Heart right ventricle (tissue), 16 donors: ENCODE results near the gene PTPRD. TPM values are rescaled to one million over a fixed set of nuclear protein-coding genes. Genes with fewer than 3 reads are reported as not detected.

Experiments used
- ATAC-seq, 8 donors: fragments of 200-7000 bp; cut with Tn5 transposase; one replicate each; pipeline ENCODE4 v1.9.1; 2020; ENCODE audit warnings: mild to moderate bottlenecking in 8 of 8, moderate library complexity in 8 of 8, moderate number of reproducible peaks in 1 of 8
- DNase-seq, 2 donors: peaks; one replicate each; pipeline ENCODE4 v3.0.0-alpha.2; 2020
- H3K27ac ChIP-seq, 10 donors: fragments of 200-600 bp; sonication (generic) in 2 of 10; one replicate each; pipeline versions ENCODE4 v1.5.0 to v1.8.0; 2020 to 2022; ENCODE audit warnings: mild to moderate bottlenecking in 3 of 10
- H3K27me3 ChIP-seq, 7 donors: fragments of 200-600 bp; one replicate each; pipeline ENCODE4 v1.8.0; 2021 to 2022; ENCODE audit warnings: mild to moderate bottlenecking in 2 of 7
- H3K36me3 ChIP-seq, 9 donors: fragments of 200-600 bp; sonication (generic) in 1 of 9; one replicate each; pipeline versions ENCODE4 v1.5.0 to v1.8.0; 2020 to 2022; ENCODE audit warnings: mild to moderate bottlenecking in 2 of 9
- H3K4me1 ChIP-seq, 9 donors: fragments of 200-600 bp; sonication (generic) in 1 of 9; one replicate each; pipeline versions ENCODE4 v1.5.0 to v1.8.0; 2020 to 2022; ENCODE audit warnings: mild to moderate bottlenecking in 4 of 9
- H3K4me3 ChIP-seq, 10 donors: fragments of 200-600 bp; sonication (generic) in 2 of 10; one replicate each; pipeline versions ENCODE4 v1.5.0 to v1.8.0; 2020 to 2022; ENCODE audit warnings: mild to moderate bottlenecking in 7 of 10, moderate library complexity in 2 of 10
- H3K9me3 ChIP-seq, 11 donors: fragments of 200-600 bp in 10 of 11; sonication (generic) in 2 of 11; one replicate each; pipeline versions ENCODE4 v1.5.0 to v1.8.0; 2013 to 2022; ENCODE audit warnings: mild to moderate bottlenecking in 2 of 11, control low read depth in 1 of 11, moderate library complexity in 1 of 11
- WGBS, 2 donors: extraction: QIAGEN DNeasy Blood & Tissue Kit; methylation state at CpG; one replicate each; pipeline ENCODE4 v1.1.7; 2013; ENCODE audit warnings: inconsistent platforms in 1 of 2; 5-methylcytosine and 5-hydroxymethylcytosine counted together
- intact Hi-C, 10 donors: fragments of 100-400 bp; cut with DNase I; formaldehyde crosslinking; loops; one replicate each; pipeline versions ENCODE4 v1.11.1 to v1.14.2; 2022
- polyA plus RNA-seq, 2 donors: library from polyadenylated mRNA; stranded (reverse); fragments of 200-250 nt; gene quantifications; one replicate each; pipeline ENCODE4 v1.2.3, GENCODE V29; 2013
- total RNA-seq, 10 donors: library from RNA; stranded (reverse); fragmentation: NEBNext Ultra II Directional in 3 of 10; extraction: Animal tissue kit (Norgen Biotek cat#: 25700) in 3 of 10; gene quantifications; one replicate each; pipeline versions ENCODE4 v1.2.1 to v1.2.4, GENCODE V29; 2021 to 2023
- TF ChIP-seq, protein P1 (sequence below), 9 donors: fragments of 200-600 bp; sonication (generic) in 2 of 9; IDR thresholded peaks; one replicate each; pipeline versions ENCODE4 v1.5.0 to v1.8.0; 2021 to 2022; ENCODE audit warnings: antibody characterized with exemption in 9 of 9, mild to moderate bottlenecking in 5 of 9, moderate library complexity in 1 of 9
- donor health status: Arrhythmogenic right ventricular cardiomyopathy.
- donor health status: ischemic (EF 13 %, LVEDD 7.1; RV severe dilation, severe dysfunction).
- donor health status: healthy with polysubstance abuse.
- donor health status: DM: no; HTN: yes; CAD: no.
- donor health status: DM: no; HTN: no; CAD: no.
- donor health status: ischemic (EF 25% LVEDD 6.9; RV normal size, moderate dysfunction).
- donor health status: ischemic (EF 25% LVEDD 5.7; RV mildly dilated, moderate dysfunction).
- donor health status: healthy.
- donor health status: DM: yes; HTN: yes; CAD: no.
- donor health status: Ischemic cardiomyopathy.
- donor health status: ischemic (EF 35%, LVEDD 5.7; RV mildly dilated, moderate dysfunction).
- donor health status: nonischemic (EF 11% LVEDD 7.7; RV severe dilation, severe dysfunction).
- donor health status: DM: yes; HTN: yes; CAD: no.
- donor health status: PGD.
- donor health status: ischemic (EF 29% LVEDD 5.4; RV normal size, mild dysfunction).
- donor health status: nonischemic (EF 23%, LVEDD 6.1; RV moderate dilation, normal function).

PTPRD gene
- total and polyA plus RNA-seq, 12 donors, result 1.4 to 25.2 (median 13.0) TPM

DNA sequence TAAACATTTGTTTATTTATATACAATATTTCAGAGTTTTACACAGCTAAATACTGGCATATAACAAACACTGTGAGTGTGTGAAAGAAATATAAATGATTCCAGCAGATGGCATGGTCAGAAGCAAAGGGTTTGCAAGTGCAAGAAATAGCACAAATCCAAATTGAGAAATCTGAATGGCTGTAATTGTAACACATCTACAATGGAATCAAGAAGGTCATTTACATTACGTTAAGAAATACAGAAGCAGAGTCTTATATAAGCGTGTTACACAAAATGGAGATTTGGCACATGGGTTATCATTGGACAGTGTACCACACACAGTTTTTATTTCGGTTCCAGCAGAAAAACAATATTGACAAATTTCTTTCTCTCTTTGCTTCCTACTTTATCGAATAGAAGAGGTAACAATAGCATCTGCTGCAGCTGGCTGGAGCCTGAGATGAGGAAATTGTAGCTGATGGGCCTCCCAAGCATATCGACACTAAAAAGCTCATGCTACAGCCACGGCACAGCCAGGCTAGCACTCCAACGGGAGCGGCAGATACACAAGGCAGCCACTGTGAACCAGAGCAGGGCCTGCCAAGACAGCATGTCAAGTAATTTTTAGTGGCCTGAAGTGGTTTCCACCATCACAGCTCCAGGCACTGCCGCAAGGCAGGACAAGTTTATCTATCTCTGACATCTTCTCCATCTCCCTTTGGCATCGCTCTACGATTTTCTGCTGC is 2248.6 kb downstream of the PTPRD start:
- WGBS, 2 donors, result 74 to 83% methylated on average over 11 of the region's 11 CpGs
- TF ChIP-seq, protein P1, sequence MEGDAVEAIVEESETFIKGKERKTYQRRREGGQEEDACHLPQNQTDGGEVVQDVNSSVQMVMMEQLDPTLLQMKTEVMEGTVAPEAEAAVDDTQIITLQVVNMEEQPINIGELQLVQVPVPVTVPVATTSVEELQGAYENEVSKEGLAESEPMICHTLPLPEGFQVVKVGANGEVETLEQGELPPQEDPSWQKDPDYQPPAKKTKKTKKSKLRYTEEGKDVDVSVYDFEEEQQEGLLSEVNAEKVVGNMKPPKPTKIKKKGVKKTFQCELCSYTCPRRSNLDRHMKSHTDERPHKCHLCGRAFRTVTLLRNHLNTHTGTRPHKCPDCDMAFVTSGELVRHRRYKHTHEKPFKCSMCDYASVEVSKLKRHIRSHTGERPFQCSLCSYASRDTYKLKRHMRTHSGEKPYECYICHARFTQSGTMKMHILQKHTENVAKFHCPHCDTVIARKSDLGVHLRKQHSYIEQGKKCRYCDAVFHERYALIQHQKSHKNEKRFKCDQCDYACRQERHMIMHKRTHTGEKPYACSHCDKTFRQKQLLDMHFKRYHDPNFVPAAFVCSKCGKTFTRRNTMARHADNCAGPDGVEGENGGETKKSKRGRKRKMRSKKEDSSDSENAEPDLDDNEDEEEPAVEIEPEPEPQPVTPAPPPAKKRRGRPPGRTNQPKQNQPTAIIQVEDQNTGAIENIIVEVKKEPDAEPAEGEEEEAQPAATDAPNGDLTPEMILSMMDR (IDR thresholded peaks at IDR 0.05), result no peak
- H3K27me3 ChIP-seq, result no peaks in the 10 kb centered on the region
- H3K4me1 ChIP-seq, result peaks cover 0 to 14% (median 0%) of the 10 kb centered on the region in 9 donors
- DNase-seq (no peak), ATAC-seq (peak in 1 of 8 donors; percentile 21)
- H3K9me3 ChIP-seq, result no peaks in the 10 kb centered on the region
- no peak overlapping the region for H3K4me3 ChIP-seq
- H3K36me3 ChIP-seq, result no peaks in the 10 kb centered on the region
- intact Hi-C loops, result no loop called here
- no peak overlapping the region for H3K27ac ChIP-seq

DNA sequence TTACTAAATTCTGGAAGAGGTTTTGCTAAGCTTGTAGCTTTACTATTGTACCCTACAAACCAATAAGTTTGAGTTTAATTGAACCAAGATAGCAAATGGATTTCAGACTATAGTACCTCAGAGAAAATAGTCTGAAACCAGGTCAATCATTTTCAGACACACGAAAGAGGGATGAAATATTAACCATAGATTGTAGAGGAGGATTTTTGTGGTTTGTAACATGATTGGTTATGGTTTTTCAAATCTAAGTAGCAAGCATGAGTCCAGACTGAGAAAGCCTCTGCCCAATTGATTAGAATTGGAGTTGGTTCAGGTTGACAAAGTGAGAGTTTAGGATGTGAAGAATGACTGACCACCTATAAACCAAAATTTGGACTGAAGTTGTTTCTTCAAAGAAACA is 2250.6 kb downstream of the PTPRD start:
- ATAC-seq, result no peak
- intact Hi-C loops, result no loop called here

DNA sequence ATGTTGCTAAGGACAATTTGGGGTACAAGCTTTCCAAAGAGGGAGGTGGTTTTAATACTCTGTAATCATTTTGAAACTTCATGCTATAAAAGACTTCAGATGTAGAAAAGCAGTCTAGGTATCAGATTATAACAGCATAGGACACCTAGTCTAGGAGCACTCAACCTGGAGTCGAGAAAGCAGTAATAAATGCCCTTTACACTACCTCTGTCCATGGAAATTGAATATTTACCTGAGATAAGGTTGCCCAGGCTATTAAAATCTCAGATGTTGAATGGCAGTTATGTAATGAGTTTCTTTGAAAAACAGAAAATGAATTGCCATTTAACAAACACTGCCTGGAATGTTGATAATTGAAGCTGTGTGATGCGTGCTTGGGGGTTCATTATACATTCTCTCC is 2251.4 kb downstream of the PTPRD start:
- no peak overlapping the region for H3K4me3 ChIP-seq
- TF ChIP-seq, protein P1 (IDR thresholded peaks at IDR 0.05), result no peak
- WGBS, 2 donors, result 81 to 90% methylated on average over 2 of the region's 2 CpGs
- H3K9me3 ChIP-seq, result peaks cover 0 to 4% (median 0%) of the 10 kb centered on the region in 11 donors
- H3K27me3 ChIP-seq, result no peaks in the 10 kb centered on the region
- no peak for ATAC-seq
- intact Hi-C loops, result no loop called here
- H3K36me3 ChIP-seq, result no peaks in the 10 kb centered on the region
- H3K4me1 ChIP-seq, result peaks cover 0 to 14% (median 0%) of the 10 kb centered on the region in 9 donors
- no peak for DNase-seq
- no peak overlapping the region for H3K27ac ChIP-seq

More for the DNA sequence above, 2250.6 kb downstream of the PTPRD start:
- 90 to 91% methylated on average over 1 of the region's 1 CpG for WGBS, 2 donors
- Histone ChIP-seq H3K4me1 (peaks cover 0 to 14% (median 0%) of the 10 kb centered on the region in 9 donors), H3K9me3 (peaks cover 0 to 3% (median 0%) of the 10 kb centered on the region in 11 donors), H3K36me3 (no peaks in the 10 kb centered on the region), H3K4me3 (no peak overlapping the region), H3K27ac (no peak overlapping the region), H3K27me3 (no peaks in the 10 kb centered on the region)
- no peak for DNase-seq
- TF ChIP-seq, protein P1 (IDR thresholded peaks at IDR 0.05), result no peak

DNA sequence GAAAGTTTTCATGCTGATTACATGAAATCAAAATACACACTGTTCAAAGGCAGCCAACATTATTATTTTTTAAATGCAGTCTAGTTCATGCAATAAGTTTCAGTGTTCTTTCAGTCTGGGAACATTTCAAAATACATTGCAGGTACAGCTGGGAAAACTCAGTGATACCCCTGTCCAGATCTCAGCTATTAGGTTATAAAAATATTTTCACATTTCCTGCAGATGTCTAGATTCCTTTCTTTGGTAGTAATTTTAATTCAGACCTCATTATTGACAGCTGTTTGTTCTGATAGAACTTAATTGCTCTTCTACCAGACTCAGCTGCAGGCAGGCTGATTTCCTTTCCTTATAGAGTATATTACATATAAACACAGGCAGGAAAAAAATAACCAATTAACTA is 2256.4 kb downstream of the PTPRD start:
- intact Hi-C loops, result no loop called here
- TF ChIP-seq, protein P1 (IDR thresholded peaks at IDR 0.05), result no peak
- Histone ChIP-seq H3K4me3 (no peak overlapping the region), H3K27me3 (no peaks in the 10 kb centered on the region), H3K9me3 (peaks cover 0 to 4% (median 0%) of the 10 kb centered on the region in 11 donors), H3K36me3 (no peaks in the 10 kb centered on the region), H3K4me1 (no peaks in the 10 kb centered on the region), H3K27ac (no peak overlapping the region)
- ATAC-seq (peak in 1 of 8 donors; percentile 58), DNase-seq (no peak)
